ENCODE results near the gene CRACR2A.

The CRACR2A gene

DNA sequence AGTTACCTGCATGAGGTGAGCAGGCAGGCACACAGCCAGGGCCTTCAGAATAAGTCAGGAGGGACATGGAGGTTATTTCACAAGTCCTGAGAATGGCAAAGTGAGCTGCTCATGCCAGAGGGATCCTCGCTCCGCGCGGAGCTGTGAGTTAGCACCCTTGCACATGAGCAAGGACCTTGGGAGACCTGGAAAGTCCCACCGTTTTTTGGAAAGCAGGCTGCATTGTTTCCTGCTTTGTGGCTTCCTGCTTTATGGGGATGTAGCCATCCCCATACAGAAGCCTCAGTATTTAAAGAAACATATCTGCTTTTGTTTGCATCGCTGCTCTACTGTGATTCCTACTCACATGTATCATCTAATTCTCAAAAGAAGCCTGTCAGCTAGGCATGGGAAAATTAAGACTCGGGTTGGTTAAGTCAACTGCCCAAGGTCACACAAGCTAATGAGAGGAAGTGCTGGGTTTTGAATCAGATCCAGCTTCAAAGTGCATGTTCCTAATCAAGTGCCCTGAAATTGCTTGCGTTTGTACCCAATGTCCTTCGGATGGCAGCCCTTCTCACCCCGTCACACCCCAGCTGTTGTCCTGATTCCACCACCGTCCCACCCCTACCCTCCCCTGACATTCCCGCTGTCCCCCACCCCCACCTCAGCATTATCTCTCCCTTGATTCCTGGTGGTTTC lies 106.2 kb downstream of the CRACR2A start:
- H3K27ac ChIP-seq (replicated peaks): no peak overlapping the region

GRCh38 chr12:3645091-3645490 lies 107.8 kb downstream of the CRACR2A start:
- DNase-seq (ENCODE audit: low read depth in 1 of 2, low spot score in 1 of 2): no peak
- Histone ChIP-seq H3K27me3 (ENCODE audit: insufficient read depth, poor library complexity, severe bottlenecking) (no peaks in the 10 kb centered on the region), H3K27ac (replicated peaks) (no peak overlapping the region), H3K4me3 (replicated peaks; ENCODE audit: insufficient read depth, low read length) (no peak overlapping the region)
- TF ChIP-seq REST (IDR thresholded peaks at IDR 0.05; ENCODE audit: insufficient replicate concordance, low read depth) (no peak), POLR2AphosphoS5 (IDR thresholded peaks at IDR 0.05; ENCODE audit: low read depth) (no peak), SPI1 (IDR thresholded peaks at IDR 0.05; ENCODE audit: borderline replicate concordance, low read depth) (no peak), CTCF (IDR thresholded peaks at IDR 0.05; ENCODE audit: insufficient read depth, low read length) (no peak), GABPA (IDR thresholded peaks at IDR 0.05; ENCODE audit: low read depth) (no peak)

More for the DNA sequence above, 106.2 kb downstream of the CRACR2A start:
- no peak for DNase-seq (ENCODE audit: low read depth in 1 of 2, low spot score in 1 of 2)
- Histone ChIP-seq H3K27me3 (ENCODE audit: insufficient read depth, poor library complexity, severe bottlenecking) (no peaks in the 10 kb centered on the region), H3K4me3 (replicated peaks; ENCODE audit: insufficient read depth, low read length) (no peak overlapping the region)
- no peak for TF ChIP-seq GABPA (IDR thresholded peaks at IDR 0.05; ENCODE audit: low read depth)
- no peak for TF ChIP-seq REST (IDR thresholded peaks at IDR 0.05; ENCODE audit: insufficient replicate concordance, low read depth)
- TF ChIP-seq POLR2AphosphoS5 (IDR thresholded peaks at IDR 0.05; ENCODE audit: low read depth): no peak
- TF ChIP-seq SPI1 (IDR thresholded peaks at IDR 0.05; ENCODE audit: borderline replicate concordance, low read depth): no peak
- no peak for TF ChIP-seq CTCF (IDR thresholded peaks at IDR 0.05; ENCODE audit: insufficient read depth, low read length)

- no peak for DNase-seq (ENCODE audit: low read depth in 1 of 2, low spot score in 1 of 2)
- Histone ChIP-seq H3K27ac (replicated peaks) (no peak overlapping the region), H3K27me3 (ENCODE audit: insufficient read depth, poor library complexity, severe bottlenecking) (no peaks in the 10 kb centered on the region), H3K4me3 (replicated peaks; ENCODE audit: insufficient read depth, low read length) (no peak overlapping the region)
- TF ChIP-seq CTCF (IDR thresholded peaks at IDR 0.05; ENCODE audit: insufficient read depth, low read length) (no peak), REST (IDR thresholded peaks at IDR 0.05; ENCODE audit: insufficient replicate concordance, low read depth) (no peak), GABPA (IDR thresholded peaks at IDR 0.05; ENCODE audit: low read depth) (no peak), SPI1 (IDR thresholded peaks at IDR 0.05; ENCODE audit: borderline replicate concordance, low read depth) (no peak), POLR2AphosphoS5 (IDR thresholded peaks at IDR 0.05; ENCODE audit: low read depth) (no peak)
Measured at GRCh38 chr12:3644104-3644503, 108.8 kb downstream of the CRACR2A start.
